IMR-90 (cell line): ENCODE measurements around the gene NTMT1. TPM values are rescaled to one million over a fixed set of nuclear protein-coding genes. Genes with fewer than 3 reads are reported as not detected.

Experiments
- ATAC-seq: fragments of 200-7000 bp; cut with Tn5 transposase; 2 replicates; pipeline ENCODE4 v1.9.1; 2020; ENCODE audit warnings: low read depth, mild to moderate bottlenecking, moderate library complexity
- BruUV-seq: library from RNA; stranded (reverse); fragments of 400-500 nt; replicated peaks from 2 replicates; lab custom pipeline; 2021; lab: Mats Ljungman, UMichigan
- CTCF ChIA-PET: fragments of 300-600 bp; formaldehyde crosslinking; extraction: SDS; loops from one replicate; lab custom pipeline; 2021; ENCODE audit warnings: antibody characterized with exemption; lab: Yijun Ruan, JAX
- POLR2A ChIA-PET: fragments of 300-600 bp; sonication (Branson Sonifier 250); formaldehyde crosslinking; loops from one replicate; lab custom pipeline; 2022; ENCODE audit warnings: antibody characterized with exemption; ENCODE audit not compliant: unreplicated experiment; lab: Charles Lee
- DNase-seq: peaks from one replicate; pipeline ENCODE4 v3.0.0; 2013
- H2AFZ ChIP-seq: replicated peaks from 2 replicates; pipeline ENCODE3; 2013; ENCODE audit warnings: low read length, mild to moderate bottlenecking; ENCODE audit not compliant: poor library complexity
- H2AK5ac ChIP-seq: 2 replicates; pipeline ENCODE4 v1.6.1; 2013; ENCODE audit warnings: low read depth, low read length, inconsistent platforms
- H2AK9ac ChIP-seq: replicated peaks from 2 replicates; pipeline ENCODE3; 2013; ENCODE audit warnings: mild to moderate bottlenecking, low read depth, low read length, moderate library complexity; ENCODE audit not compliant: poor library complexity
- H2BK120ac ChIP-seq: 2 replicates; pipeline ENCODE4 v1.6.1; 2013; ENCODE audit warnings: low read depth, low read length, inconsistent platforms
- H2BK15ac ChIP-seq: 3 replicates; pipeline ENCODE4 v1.6.1; 2013; ENCODE audit warnings: low read depth, low read length, inconsistent platforms
- H2BK20ac ChIP-seq: 2 replicates; pipeline ENCODE4 v1.6.1; 2013; ENCODE audit warnings: low read depth, mild to moderate bottlenecking, inconsistent platforms, low read length, moderate library complexity
- H2BK5ac ChIP-seq: 2 replicates; pipeline ENCODE4 v1.6.1; 2013; ENCODE audit warnings: mild to moderate bottlenecking, low read depth, low read length, inconsistent platforms; ENCODE audit not compliant: poor library complexity, severe bottlenecking
- H3K14ac ChIP-seq: replicated peaks from 2 replicates; pipeline ENCODE4 v1.6.1; 2013; ENCODE audit warnings: low read depth, low read length, inconsistent platforms
- H3K18ac ChIP-seq: 2 replicates; pipeline ENCODE4 v1.6.1; 2013; ENCODE audit warnings: low read depth, low read length, control low read depth
- H3K23ac ChIP-seq: 2 replicates; pipeline ENCODE4 v1.6.1; 2013; ENCODE audit warnings: low read depth, low read length, inconsistent platforms
- H3K27ac ChIP-seq: 2 replicates; pipeline ENCODE4 v1.5.1; 2013; ENCODE audit warnings: mild to moderate bottlenecking, control low read depth, low read length; ENCODE audit not compliant: insufficient read depth
- H3K27me3 ChIP-seq: 2 replicates; pipeline ENCODE4 v1.6.1; 2013; ENCODE audit warnings: low read length; ENCODE audit not compliant: control insufficient read depth, insufficient read depth
- H3K36me3 ChIP-seq: 2 replicates; pipeline ENCODE4 v1.6.1; 2013; ENCODE audit warnings: low read length, mixed read lengths; ENCODE audit not compliant: control insufficient read depth, insufficient read depth
- H3K4ac ChIP-seq: 2 replicates; pipeline ENCODE4 v1.6.1; 2013; ENCODE audit warnings: low read depth, low read length, inconsistent platforms
- H3K4me1 ChIP-seq: 2 replicates; pipeline ENCODE4 v1.6.1; 2013; ENCODE audit warnings: low read length, mixed read lengths; ENCODE audit not compliant: control insufficient read depth, insufficient read depth
- H3K4me2 ChIP-seq: 2 replicates; pipeline ENCODE4 v1.6.1; 2013; ENCODE audit warnings: low read depth, mild to moderate bottlenecking, control low read depth, low read length, moderate library complexity
- H3K4me3 ChIP-seq: 2 replicates; pipeline ENCODE4 v1.5.1; 2013; ENCODE audit warnings: low read depth, mild to moderate bottlenecking, control low read depth, low read length, moderate library complexity; ENCODE audit not compliant: insufficient read depth
- H3K56ac ChIP-seq: 2 replicates; pipeline ENCODE4 v1.6.1; 2013; ENCODE audit warnings: low read length, inconsistent platforms; ENCODE audit not compliant: insufficient read depth; ENCODE audit errors: extremely low read depth
- H3K79me1 ChIP-seq, 2 experiments: 2 replicates each; pipeline ENCODE4 v1.6.1; 2013; ENCODE audit warnings: low read length in 2 of 2, inconsistent platforms in 1 of 2, low read depth in 1 of 2
- H3K9ac ChIP-seq: 2 replicates; pipeline ENCODE4 v1.6.1; 2013; ENCODE audit warnings: low read depth, low read length, control low read depth
- H3K9me1 ChIP-seq: 2 replicates; pipeline ENCODE4 v1.6.1; 2013; ENCODE audit warnings: low read length, inconsistent platforms; ENCODE audit not compliant: insufficient read depth
- H3K9me3 ChIP-seq: 2 replicates; pipeline ENCODE4 v1.6.1; 2013; ENCODE audit warnings: low read length; ENCODE audit not compliant: control insufficient read depth, insufficient read depth
- H4K20me1 ChIP-seq: 2 replicates; pipeline ENCODE4 v1.6.1; 2013; ENCODE audit warnings: low read length, inconsistent platforms; ENCODE audit not compliant: insufficient read depth
- H4K5ac ChIP-seq: 2 replicates; pipeline ENCODE4 v1.6.1; 2013; ENCODE audit warnings: mild to moderate bottlenecking, low read depth, low read length, control low read depth
- H4K8ac ChIP-seq, 2 experiments: 2 replicates each; pipeline ENCODE4 v1.6.1; 2013; ENCODE audit warnings: low read depth in 2 of 2, low read length in 2 of 2, control low read depth in 1 of 2, inconsistent platforms in 1 of 2
- H4K91ac ChIP-seq: 2 replicates; pipeline ENCODE4 v1.6.1; 2013; ENCODE audit warnings: low read depth, low read length, inconsistent platforms; ENCODE audit not compliant: insufficient read depth
- BHLHE40 ChIP-seq: fragments of 150-350 bp; IDR thresholded peaks from 2 replicates; pipeline ENCODE4 v1.6.1; 2016; ENCODE audit warnings: mild to moderate bottlenecking, low read depth, low read length
- CEBPB ChIP-seq: IDR thresholded peaks from 2 replicates; pipeline ENCODE4 v1.6.1; 2012; ENCODE audit warnings: low read depth, low read length, improper control_type of control experiment
- CHD1 ChIP-seq: IDR thresholded peaks from 2 replicates; pipeline ENCODE4 v1.6.1; 2012; ENCODE audit warnings: low read depth, low read length, improper control_type of control experiment
- MAZ ChIP-seq: IDR thresholded peaks from 2 replicates; pipeline ENCODE4 v1.6.1; 2012; ENCODE audit warnings: low read depth, mild to moderate bottlenecking, low read length, improper control_type of control experiment, moderate library complexity, borderline replicate concordance
- MXI1 ChIP-seq: IDR thresholded peaks from 2 replicates; pipeline ENCODE4 v1.6.1; 2012; ENCODE audit warnings: low read depth, mild to moderate bottlenecking, low read length, moderate library complexity, borderline replicate concordance
- NFE2L2 ChIP-seq: fragments of 150-350 bp; IDR thresholded peaks from 2 replicates; pipeline ENCODE4 v1.6.1; 2016; ENCODE audit warnings: low read depth, mild to moderate bottlenecking, low read length
- RAD21 ChIP-seq: IDR thresholded peaks from 2 replicates; pipeline ENCODE4 v1.6.1; 2012; ENCODE audit warnings: low read length, improper control_type of control experiment
- RCOR1 ChIP-seq: IDR thresholded peaks from 2 replicates; pipeline ENCODE4 v1.6.1; 2012; ENCODE audit warnings: mild to moderate bottlenecking, low read length, improper control_type of control experiment; ENCODE audit not compliant: insufficient replicate concordance
- RFX5 ChIP-seq: IDR thresholded peaks from 2 replicates; pipeline ENCODE4 v1.8.0; 2012; ENCODE audit warnings: low read depth, mild to moderate bottlenecking, low read length, moderate library complexity
- SMC3 ChIP-seq: fragments of 150-350 bp; IDR thresholded peaks from 2 replicates; pipeline ENCODE4 v1.6.1; 2016; ENCODE audit warnings: low read depth, mild to moderate bottlenecking, antibody characterized with exemption, low read length, moderate library complexity
- WGBS, 2 experiments: methylation state at CpG; one replicate each; pipeline versions ENCODE4 v1.1.5 to v1.1.7; 2013; ENCODE audit warnings: missing lambda C conversion rate in 2 of 2; ENCODE audit not compliant: insufficient read length in 1 of 2; ENCODE audit errors: extremely low coverage in 2 of 2; 5-methylcytosine and 5-hydroxymethylcytosine counted together
- dilution Hi-C: fragments of 300-500 bp; cut with HindIII; formaldehyde crosslinking; loops from one replicate; pipeline ENCODE4 v1.14.3; 2018; ENCODE audit warnings: low sequenced_read_pairs; ENCODE audit not compliant: unreplicated experiment
- in situ Hi-C: fragments of 300-500 bp; cut with MboI; formaldehyde crosslinking; loops from 3 replicates; pipeline ENCODE4 v1.14.3; 2019; ENCODE audit warnings: low sequenced_read_pairs, inconsistent platforms, mixed read lengths
- intact Hi-C: fragments of 100-400 bp; cut with micrococcal nuclease; formaldehyde crosslinking; loops from 2 replicates; pipeline ENCODE4 v1.10.0; 2022
- polyA plus RNA-seq, 3 experiments: library from polyadenylated mRNA; depleted of rRNA; stranded (reverse); fragments of >200 nt; gene quantifications; 2 replicates each; pipeline ENCODE4 v1.2.3, GENCODE V29; 2012; ENCODE audit warnings: low replicate concordance in 1 of 3
- total RNA-seq: library from RNA; depleted of rRNA; stranded (reverse); fragments of >200 nt; gene quantifications from 2 replicates; pipeline ENCODE4 v1.2.3, GENCODE V29; 2012
- TF ChIP-seq, protein P1 (sequence below): fragments of 150-350 bp; IDR thresholded peaks from 2 replicates; pipeline ENCODE4 v1.6.1; 2017; ENCODE audit warnings: mild to moderate bottlenecking, antibody characterized with exemption, low read length, low read depth
- TF ChIP-seq, protein P2 (sequence below): fragments of 150-350 bp; IDR thresholded peaks from 2 replicates; pipeline ENCODE4 v1.6.1; 2016; ENCODE audit warnings: low read depth, mild to moderate bottlenecking, low read length, moderate library complexity, borderline replicate concordance

NTMT1 gene
- total and polyA plus RNA-seq, 2 of the 4 experiments (the other 2 are of a cell fraction), result 68.1 to 88.1 TPM

DNA sequence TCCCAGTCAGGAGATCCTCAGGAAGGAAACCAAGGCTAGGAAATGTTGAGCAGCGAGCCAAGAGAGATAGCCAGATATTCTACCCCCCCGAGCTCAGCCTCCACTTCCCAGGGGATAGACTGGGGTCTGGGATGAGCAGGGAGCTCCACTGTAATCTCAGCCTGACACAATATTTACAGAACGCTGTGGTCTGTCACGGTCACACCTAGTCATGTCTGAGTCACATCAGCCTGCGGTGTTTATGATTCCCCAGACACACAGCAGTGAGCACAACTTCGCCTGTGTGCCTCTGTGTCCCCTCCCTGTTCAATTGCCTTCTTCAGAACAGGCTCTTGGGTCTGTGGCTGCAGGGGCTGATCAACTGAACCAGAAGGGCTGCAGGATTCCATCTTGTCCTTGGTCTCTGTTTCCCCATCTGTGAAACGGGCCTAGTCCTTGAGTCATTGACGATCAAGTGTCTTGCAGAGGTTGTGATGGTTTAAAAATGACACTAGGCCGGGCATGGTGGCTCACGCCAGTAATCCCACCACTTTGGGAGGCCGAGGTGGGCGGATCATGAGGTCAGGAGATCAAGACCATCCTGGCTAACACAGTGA is 30.9 kb downstream of the NTMT1 start (continued):
- TF ChIP-seq CHD1, result no peak
- TF ChIP-seq MXI1, result no peak

DNA sequence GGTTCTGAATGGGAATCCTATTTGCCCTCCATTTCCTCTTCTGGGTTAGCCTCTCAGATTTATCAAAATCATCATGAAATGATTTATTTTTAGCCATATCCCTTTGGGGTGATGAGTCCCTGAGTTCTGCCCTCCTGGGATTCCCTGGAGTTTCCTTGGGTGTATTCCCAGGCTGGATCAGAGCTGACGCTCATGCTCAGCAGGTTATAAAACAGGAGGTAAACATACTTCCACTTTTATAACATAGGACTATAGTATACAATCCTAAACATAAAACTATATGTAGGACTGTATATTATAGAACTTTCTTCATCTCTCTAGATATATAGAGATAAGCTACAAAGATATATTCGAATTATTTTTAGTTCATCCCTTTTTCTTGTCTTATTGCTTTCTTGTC is 35.1 kb downstream of the NTMT1 start:
- H4K91ac ChIP-seq, result no peak overlapping the region
- DNase-seq (no peak), ATAC-seq (no peak)
- no peak overlapping the region for H2AFZ ChIP-seq
- H3K9me1 ChIP-seq, result peaks cover 5% of the 10 kb centered on the region; the same call in 1 of the 2 replicates
- no peak overlapping the region for H3K23ac ChIP-seq
- no TSS peak for BruUV-seq
- H3K79me1 ChIP-seq, result peaks cover 0 to 5% of the 10 kb centered on the region in 2 experiments; a peak in 1 of 4 replicates
- no peak overlapping the region for H3K18ac ChIP-seq
- H4K5ac ChIP-seq, result no peak overlapping the region
- no peak overlapping the region for H2BK20ac ChIP-seq
- H3K4me2 ChIP-seq, result no peak overlapping the region
- H3K9me3 ChIP-seq, result peaks cover 2% of the 10 kb centered on the region; the same call in 1 of the 2 replicates
- H3K4me3 ChIP-seq, result no peak overlapping the region
- no peak overlapping the region for H3K9ac ChIP-seq
- H3K27me3 ChIP-seq, result no peaks in the 10 kb centered on the region
- no peak overlapping the region for H2BK120ac ChIP-seq
- WGBS, 2 experiments, result no CpG with 5 or more reads among the region's 2 CpGs
- POLR2A ChIA-PET, result no interaction called here
- CTCF ChIA-PET, result interaction anchor here (0.6 kb wide), 1 partner anchor 14 kb away, joined by 7 read pairs; no protein-coding TSS in a partner anchor
- no peak for TF ChIP-seq SMC3
- TF ChIP-seq CHD1, result no peak
- no peak for TF ChIP-seq NFE2L2
- TF ChIP-seq, protein P1, sequence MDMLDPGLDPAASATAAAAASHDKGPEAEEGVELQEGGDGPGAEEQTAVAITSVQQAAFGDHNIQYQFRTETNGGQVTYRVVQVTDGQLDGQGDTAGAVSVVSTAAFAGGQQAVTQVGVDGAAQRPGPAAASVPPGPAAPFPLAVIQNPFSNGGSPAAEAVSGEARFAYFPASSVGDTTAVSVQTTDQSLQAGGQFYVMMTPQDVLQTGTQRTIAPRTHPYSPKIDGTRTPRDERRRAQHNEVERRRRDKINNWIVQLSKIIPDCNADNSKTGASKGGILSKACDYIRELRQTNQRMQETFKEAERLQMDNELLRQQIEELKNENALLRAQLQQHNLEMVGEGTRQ, result no peak
- no peak for TF ChIP-seq RFX5
- TF ChIP-seq BHLHE40, result no peak
- no peak for TF ChIP-seq CEBPB
- TF ChIP-seq, protein P2, sequence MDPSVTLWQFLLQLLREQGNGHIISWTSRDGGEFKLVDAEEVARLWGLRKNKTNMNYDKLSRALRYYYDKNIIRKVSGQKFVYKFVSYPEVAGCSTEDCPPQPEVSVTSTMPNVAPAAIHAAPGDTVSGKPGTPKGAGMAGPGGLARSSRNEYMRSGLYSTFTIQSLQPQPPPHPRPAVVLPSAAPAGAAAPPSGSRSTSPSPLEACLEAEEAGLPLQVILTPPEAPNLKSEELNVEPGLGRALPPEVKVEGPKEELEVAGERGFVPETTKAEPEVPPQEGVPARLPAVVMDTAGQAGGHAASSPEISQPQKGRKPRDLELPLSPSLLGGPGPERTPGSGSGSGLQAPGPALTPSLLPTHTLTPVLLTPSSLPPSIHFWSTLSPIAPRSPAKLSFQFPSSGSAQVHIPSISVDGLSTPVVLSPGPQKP, result no peak
- no peak for TF ChIP-seq MAZ
- no peak for TF ChIP-seq RAD21
- TF ChIP-seq RCOR1, result no peak
- no peak for TF ChIP-seq MXI1
- no peak overlapping the region for H3K14ac ChIP-seq
- H2AK5ac ChIP-seq, result no peak overlapping the region
- no peak overlapping the region for H3K27ac ChIP-seq
- H2AK9ac ChIP-seq, result no peak overlapping the region
- H2BK5ac ChIP-seq, result no peak overlapping the region
- no peak overlapping the region for H2BK15ac ChIP-seq
- dilution Hi-C loops (no loop called here), intact Hi-C loops (no loop called here), in situ Hi-C loops (no loop called here)
- H4K20me1 ChIP-seq, result no peaks in the 10 kb centered on the region; the same call in 1 of the 2 replicates
- H3K56ac ChIP-seq, result no peak overlapping the region
- H3K4ac ChIP-seq, result no peak overlapping the region
- no peak overlapping the region for H4K8ac ChIP-seq
- peaks cover 11% of the 10 kb centered on the region for H3K4me1 ChIP-seq
- no peaks in the 10 kb centered on the region for H3K36me3 ChIP-seq
